Hematopoietic multipotent progenitor cell treated with erythropoietin and hydrocortisone succinate and interleukin-3 and kit ligand, for 6 days (in vitro differentiated cells): ENCODE results near the gene PPP4R1.

Experiments
- DNase-seq: peaks from one replicate; pipeline ENCODE4 v3.0.0-alpha.2; 2015

PPP4R1 gene

GRCh38 chr18:9539283-9539682 lies 75.1 kb downstream of the PPP4R1 start:
- DNase-seq = no peak

GRCh38 chr18:9537677-9538076 lies 76.7 kb downstream of the PPP4R1 start:
- no peak for DNase-seq

DNA sequence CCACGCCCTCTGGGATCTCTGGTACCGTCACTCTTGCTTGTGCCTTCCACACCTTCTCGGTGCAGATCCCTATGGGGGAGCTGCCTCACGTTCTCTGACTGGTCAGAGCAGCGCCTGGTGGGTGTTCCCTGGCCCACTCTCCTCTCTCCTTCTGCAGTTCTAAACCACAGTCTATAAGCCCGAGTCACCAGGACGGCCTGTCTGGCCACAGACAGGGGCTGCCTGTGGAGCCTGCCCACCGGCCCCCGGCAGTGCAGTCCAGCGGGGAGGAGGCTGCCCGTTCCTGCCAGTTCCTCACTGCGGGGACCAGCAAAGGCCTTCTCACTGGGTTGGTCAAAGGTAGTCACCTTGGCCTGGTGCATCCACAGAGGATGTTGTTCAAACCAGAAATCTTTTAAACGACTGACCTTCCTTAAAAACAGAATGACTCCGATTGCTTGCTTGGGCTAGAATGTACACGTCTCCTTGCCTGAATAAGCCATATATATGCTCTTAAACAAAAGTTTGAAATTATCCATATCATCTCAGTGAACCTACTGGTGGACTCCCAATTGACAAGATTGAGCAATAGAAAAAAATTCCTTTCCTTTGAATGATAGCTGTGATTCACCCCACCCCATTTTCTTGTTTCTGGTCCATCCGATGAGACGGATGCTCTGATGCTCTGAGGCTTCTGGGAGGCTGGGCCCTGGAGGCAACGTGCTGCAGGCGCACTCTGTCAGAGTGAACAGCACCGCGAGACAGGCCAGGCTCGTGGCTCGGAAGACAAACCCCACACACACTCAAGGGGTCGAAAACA lies 77.8 kb downstream of the PPP4R1 start:
- DNase-seq = no peak

- DNase-seq = no peak
Observed at GRCh38 chr18:9535430-9535991, 78.8 kb downstream of the PPP4R1 start.

DNA sequence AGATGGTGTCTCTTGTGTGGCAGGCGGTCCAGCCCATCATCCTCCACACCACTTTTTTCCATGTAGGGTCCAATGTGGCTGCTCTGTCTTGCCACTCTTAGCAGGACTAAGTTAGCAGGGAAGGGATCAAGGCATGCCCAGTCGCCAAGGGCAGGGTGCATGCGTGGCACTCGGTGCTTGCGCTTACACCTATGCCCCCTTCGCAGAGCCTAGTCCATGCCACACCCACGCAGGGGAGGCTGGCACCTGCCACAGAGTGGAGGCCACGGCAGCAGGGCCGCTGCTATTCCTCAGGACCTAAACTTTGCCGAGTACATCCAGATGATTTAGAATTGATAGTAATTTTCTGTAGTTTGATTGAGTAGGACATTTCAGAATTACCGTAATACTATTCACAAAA lies 79.5 kb downstream of the PPP4R1 start:
- no peak for DNase-seq

DNA sequence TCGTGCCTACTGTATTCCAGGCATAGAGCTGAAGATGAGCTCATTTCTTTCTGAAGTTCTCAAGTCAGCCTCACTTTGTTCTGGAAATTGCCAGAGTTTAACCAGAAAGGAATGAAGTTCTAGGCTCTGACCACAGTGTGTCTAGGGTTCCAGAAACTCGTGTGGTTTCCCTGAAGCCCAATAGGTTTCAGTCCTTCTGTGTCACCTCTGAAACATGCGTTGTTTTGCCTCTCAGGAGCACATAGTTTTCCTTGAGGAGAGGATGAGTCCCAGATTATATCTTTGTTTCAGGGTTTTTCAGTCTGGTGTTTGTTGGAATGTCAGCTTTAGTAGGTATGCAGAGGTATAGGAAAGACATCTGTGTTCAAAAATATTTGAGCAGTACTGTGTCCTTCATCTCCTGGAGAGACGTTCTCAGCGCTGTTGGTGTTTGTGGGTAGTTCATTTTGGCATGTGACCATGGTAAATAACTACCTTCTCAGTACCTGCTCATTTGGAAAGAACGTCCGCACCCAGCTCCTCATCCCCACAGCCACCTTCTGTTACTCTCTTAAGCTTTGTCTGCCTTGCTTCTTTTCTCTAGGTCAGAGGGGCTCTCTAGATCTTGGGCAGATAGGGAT lies 82.5 kb downstream of the PPP4R1 start:
- DNase-seq = no peak

GRCh38 chr18:9530226-9531009 lies 83.9 kb downstream of the PPP4R1 start:
- peak; percentile 57 for DNase-seq

- DNase-seq = no peak
Observed at GRCh38 chr18:9526458-9526857, 87.9 kb downstream of the PPP4R1 start.

DNA sequence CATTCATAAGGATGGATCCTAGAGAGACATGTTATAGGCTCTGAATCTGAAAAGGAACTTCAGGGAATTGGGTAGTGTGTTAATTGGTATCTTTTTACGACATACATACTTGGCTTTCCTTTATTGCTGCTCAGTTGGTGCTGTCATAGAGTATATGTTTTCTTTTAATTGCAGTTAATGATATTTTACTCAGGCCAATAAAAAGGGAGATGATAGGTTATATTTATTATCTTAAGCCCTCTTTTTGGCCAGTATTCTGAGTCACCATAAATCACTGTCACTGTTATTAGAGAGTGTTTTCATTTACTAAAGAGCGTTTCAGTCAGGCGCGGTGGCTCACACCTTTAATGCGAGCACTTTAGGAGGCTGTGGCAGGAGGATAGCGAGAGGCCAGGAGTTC lies 91.4 kb downstream of the PPP4R1 start:
- no peak for DNase-seq

- DNase-seq = no peak
Observed at GRCh38 chr18:9521770-9522169, 92.6 kb downstream of the PPP4R1 start.

DNA sequence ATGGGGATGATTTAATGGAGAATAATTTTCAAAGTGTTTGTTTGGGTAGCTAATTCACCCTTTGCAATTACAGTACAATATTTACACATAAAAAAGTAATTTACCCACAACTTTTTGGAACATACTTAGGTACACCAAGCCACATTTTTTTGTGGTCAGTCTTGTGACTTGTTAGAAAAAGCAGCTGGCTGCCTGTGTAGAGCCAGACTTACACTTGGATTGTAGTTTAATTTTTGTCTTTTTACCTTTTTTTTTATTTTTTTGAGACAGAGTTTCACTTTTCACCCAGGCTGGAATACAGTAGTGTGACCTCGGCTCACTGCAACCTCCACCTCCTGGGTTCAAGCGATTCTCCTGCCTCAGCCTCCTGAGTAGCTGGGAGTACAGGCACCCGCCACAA lies 93.7 kb downstream of the PPP4R1 start:
- DNase-seq = peak; percentile 22

DNA sequence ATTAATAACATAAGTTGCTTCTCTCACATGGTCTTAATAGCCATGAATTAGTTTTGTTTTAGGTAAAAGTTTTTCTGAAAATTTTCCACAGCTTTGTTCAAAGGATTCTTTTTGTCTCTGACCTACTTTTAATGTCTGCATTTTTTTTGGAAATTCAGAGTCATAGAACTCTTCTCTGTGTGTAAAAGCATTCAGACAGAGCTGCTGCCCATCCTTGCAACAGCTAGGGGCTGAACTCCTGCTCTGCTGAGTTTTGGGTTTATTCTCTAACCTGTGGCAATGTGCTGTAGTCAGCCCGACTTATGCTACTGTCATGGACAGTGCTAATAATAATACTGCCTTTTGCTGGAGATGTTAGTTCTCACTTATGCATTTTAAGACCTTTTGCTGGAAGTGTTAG lies 95.0 kb downstream of the PPP4R1 start:
- no peak for DNase-seq

- DNase-seq = no peak
Observed at GRCh38 chr18:9517869-9518268, 96.5 kb downstream of the PPP4R1 start.

DNA sequence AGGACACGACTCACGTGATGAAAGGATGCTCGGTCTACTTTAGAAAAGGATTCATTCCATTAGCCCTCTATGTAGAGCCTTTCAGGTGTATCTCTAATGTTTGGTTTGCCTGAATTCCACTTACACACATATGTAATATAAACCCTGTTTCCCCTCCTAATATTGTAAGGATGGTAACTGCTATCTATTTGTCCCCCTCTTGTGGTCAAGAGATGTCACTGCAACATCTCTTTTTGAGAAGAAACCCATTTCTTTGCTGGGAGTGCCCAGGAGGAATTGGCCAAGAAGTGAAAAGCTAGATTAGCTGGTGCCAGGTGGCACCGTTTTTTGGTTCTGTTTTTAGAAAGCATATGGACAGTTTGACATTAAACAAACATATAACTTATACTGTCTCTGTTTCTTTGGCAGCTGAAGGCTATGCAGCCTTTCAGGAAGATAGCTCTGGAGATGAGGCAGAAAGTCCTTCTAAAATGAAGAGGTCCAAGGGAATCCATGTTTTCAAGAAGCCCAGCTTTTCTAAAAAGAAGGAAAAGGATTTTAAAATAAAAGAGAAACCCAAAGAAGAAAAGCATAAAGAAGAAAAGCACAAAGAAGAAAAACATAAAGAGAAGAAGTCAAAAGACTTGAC lies 97.8 kb downstream of the PPP4R1 start:
- peak; percentile 83 for DNase-seq

- no peak for DNase-seq
Observed at GRCh38 chr18:9513971-9514512, 100.3 kb downstream of the PPP4R1 start.

DNA sequence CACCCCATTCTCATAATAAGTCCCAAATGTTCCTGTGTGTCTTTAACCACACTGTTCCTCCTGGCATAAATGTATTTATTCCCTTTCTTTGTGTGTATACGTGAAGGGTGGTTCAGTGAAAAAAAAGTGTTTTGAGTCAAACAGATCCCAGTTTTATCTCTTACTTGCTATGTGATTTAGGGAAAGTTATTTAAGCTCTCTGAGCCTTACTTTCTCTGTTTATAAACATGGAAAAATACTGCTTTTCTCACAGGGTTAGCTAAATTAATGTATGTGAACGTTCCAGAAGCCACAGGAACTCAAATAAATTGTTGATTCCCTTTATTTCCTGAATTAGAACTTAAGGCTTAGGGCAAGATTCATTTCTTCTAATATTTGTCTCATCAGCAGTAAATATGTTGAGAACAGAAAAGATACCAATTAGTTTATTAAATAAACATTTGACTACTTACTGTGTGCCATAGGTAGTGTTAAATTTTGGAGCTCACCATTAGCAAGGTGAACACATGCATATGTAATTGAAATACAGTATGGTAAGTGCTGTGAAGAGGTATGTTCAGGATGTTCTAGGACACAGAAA lies 105.8 kb downstream of the PPP4R1 start:
- no peak for DNase-seq

GRCh38 chr18:9507565-9508088 lies 106.7 kb downstream of the PPP4R1 start:
- DNase-seq = peak; percentile 26

DNA sequence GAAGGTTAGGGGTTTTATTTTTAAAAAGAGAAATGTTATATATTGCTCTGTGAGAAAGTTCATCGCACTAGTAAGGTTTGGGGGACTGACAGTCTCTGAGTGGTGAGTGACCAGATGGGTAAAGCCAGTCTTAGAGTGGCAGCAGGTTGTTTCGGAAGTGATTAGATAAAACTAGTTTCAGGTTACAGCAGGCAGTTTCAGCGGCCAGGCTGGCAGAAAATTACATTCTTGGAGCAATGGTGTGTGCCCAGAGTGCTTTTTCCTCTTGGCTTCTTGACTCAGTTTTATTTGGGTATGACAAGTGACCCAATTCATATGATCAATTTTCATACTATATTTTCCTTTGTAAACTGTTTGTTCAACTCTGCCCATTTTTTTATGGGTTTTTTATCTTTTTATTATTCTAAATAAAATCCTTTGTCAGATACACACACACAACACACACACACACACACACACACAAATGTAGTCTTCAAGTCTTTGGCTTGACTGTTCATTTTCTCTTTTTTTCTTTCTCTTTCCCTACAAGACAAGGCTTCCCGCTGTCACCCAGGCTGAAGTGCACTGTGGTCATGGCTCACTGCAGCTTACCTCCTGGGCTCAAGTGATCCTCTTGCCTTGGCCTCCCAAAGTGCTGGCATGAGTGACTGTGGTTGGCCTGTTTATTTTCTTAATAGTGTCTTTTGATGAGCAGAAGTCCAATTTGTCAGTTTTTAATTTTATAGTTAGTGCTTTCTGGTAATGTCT lies 108.1 kb downstream of the PPP4R1 start:
- DNase-seq = peak; percentile 55
